Dendritic cell treated with granulocyte-macrophage colony-stimulating factor and Interleukin-4, amounts not matched to agents 40 ng/mL and 50 ng/mL, for 4 days (primary cell): ENCODE data around the gene DMBX1.

Source experiments
- H3K27ac Mint-ChIP-seq: one replicate; pipeline ENCODE4 v1.8.0; 2022; ENCODE audit warnings: mild to moderate bottlenecking, mixed read lengths
- H3K27me3 Mint-ChIP-seq: one replicate; pipeline ENCODE4 v1.8.0; 2022; ENCODE audit warnings: mild to moderate bottlenecking, mixed read lengths
- H3K36me3 Mint-ChIP-seq: one replicate; pipeline ENCODE4 v1.8.0; 2022; ENCODE audit warnings: low read depth, mixed read lengths
- H3K4me1 Mint-ChIP-seq: one replicate; pipeline ENCODE4 v1.8.0; 2022; ENCODE audit warnings: low read depth, mixed read lengths
- H3K4me3 Mint-ChIP-seq: one replicate; pipeline ENCODE4 v1.8.0; 2022; ENCODE audit warnings: mild to moderate bottlenecking, moderate library complexity, mixed read lengths
- H3K9me3 Mint-ChIP-seq: one replicate; pipeline ENCODE4 v1.8.0; 2022; ENCODE audit warnings: mixed read lengths
- intact Hi-C: fragments of 100-400 bp; cut with micrococcal nuclease; formaldehyde crosslinking; loops from one replicate; pipeline ENCODE4 v1.15.0; 2022

DMBX1 gene

DNA sequence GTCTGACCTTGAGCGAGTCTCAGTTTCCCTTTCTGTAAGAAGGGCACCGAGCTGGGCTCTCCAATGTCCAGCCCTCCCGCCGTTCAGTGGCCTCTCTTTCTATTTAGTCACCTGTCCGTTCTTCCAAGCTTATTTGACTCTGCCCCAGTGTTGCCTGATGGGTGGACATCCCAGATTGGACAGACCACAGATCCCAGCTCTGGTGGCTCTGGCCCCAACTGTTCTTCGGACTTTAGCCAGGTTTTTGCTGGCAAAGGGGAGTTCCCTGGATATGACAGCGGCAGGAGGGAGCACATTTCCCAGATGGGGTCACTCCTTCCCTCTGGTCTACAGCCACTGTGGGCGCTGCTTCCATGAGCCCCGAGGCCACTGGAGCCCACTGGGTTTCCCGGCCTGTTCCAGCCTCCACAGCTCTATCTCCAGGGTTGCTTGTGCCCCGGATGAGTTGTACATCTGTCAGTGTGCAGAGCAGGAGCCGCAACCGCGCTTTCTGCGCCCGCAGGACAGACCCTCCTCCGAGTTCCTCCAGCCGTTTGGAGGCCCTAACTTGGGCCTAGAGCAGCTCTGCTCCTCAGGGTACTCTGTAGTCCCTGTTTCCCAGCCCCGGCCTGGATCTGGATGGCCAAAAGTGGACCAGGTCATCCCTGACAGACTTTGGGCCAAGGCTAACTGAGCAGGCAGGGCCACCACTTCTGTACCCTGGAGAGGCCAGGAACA lies 3.8 kb downstream of the DMBX1 start:
- no peak overlapping the region for H3K4me3 Mint-ChIP-seq
- H3K9me3 Mint-ChIP-seq: no peaks in the 10 kb centered on the region
- peaks cover 84% of the 10 kb centered on the region for H3K27me3 Mint-ChIP-seq
- no peak overlapping the region for H3K27ac Mint-ChIP-seq
- intact Hi-C loops: no loop called here
- H3K4me1 Mint-ChIP-seq: peaks cover 41% of the 10 kb centered on the region
- H3K36me3 Mint-ChIP-seq: no peaks in the 10 kb centered on the region

DNA sequence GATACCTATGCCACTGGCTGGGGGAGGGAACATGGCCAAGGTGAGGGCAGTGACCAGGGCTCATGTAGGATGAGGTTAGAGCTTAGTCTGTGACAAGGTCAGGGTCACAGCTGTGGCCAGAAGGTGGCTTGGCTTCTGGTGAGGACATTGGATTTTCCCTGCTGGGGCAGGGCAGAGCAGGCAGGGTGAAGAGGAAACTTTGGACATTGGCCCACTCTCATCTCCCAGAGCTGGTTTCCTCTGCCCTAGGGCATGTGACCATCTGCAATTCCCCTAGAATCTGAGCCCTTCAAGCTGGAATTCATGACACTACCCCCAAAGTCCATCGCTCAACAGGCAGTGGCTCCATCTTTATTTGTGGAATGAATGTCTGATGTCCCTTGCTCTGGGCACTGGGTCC lies 5.3 kb downstream of the DMBX1 start:
- Mint-ChIP-seq H3K27me3 (peaks cover 78% of the 10 kb centered on the region), H3K9me3 (no peaks in the 10 kb centered on the region), H3K4me3 (no peak overlapping the region), H3K4me1 (peaks cover 27% of the 10 kb centered on the region), H3K36me3 (no peaks in the 10 kb centered on the region), H3K27ac (no peak overlapping the region)
- intact Hi-C loops: no loop called here

DNA sequence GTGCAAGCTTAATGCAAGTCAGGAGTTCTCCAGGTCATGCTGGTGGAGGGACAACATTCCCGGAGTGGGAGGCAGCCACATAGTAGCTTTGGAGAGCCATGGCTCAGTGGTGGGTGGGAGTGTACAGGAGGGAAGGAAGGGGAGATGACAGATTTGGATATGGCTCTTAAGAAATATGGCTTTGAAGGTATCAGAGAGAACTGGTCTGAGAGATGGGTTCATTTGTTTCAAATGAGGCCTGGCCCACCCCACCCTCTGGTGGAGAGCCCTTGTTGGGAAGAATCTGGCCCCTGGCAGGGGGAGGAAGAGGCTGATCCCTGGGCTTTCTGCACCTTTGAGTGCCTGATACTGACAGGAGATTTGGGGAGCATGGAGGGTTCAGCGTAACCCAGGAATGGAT lies 6.1 kb downstream of the DMBX1 start:
- no peak overlapping the region for H3K27ac Mint-ChIP-seq
- peaks cover 73% of the 10 kb centered on the region for H3K27me3 Mint-ChIP-seq
- peaks cover 20% of the 10 kb centered on the region for H3K4me1 Mint-ChIP-seq
- intact Hi-C loops: no loop called here
- no peaks in the 10 kb centered on the region for H3K36me3 Mint-ChIP-seq
- H3K9me3 Mint-ChIP-seq: no peaks in the 10 kb centered on the region
- no peak overlapping the region for H3K4me3 Mint-ChIP-seq

DNA sequence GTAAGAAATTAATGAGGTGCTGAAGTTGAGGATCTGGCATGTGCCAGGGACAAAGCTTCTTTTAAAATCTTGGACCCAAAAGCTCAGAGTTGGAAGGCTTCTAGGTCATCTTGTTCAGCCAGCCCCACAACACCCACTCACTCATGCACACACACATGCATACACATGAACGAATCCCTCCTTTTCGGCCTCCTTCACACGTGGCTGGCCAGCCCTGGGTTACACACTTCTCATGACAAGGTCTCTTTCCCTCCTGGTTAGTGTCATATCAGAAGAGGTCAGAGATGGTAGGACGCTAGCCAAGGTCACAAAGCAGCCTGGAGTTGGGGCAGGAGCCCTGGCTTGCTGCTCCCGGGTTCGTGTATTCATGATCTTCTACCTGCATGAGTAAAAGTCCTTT lies 6.9 kb downstream of the DMBX1 start:
- H3K36me3 Mint-ChIP-seq: no peaks in the 10 kb centered on the region
- H3K27me3 Mint-ChIP-seq: peaks cover 73% of the 10 kb centered on the region
- no peaks in the 10 kb centered on the region for H3K9me3 Mint-ChIP-seq
- peaks cover 18% of the 10 kb centered on the region for H3K4me1 Mint-ChIP-seq
- intact Hi-C loops: no loop called here
- no peak overlapping the region for H3K27ac Mint-ChIP-seq
- no peak overlapping the region for H3K4me3 Mint-ChIP-seq

DNA sequence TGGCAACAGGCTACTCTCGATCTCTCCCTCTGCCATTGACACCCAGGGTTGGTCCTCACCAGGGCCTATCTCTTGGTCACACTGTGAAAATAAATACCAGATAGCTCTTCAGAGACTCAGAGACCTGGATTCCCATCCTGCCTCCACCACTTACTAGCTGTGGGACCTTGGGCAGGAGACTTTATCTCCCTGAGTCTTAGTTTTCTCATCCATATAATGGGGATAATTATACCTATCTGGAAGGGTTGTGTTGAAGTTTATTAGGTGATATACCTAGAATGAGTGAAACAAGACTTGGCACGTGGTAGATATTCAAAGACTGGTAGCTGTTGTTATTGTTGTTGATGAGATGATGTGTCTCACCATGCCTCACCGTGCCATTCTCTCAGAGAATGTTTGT lies 7.4 kb downstream of the DMBX1 start:
- intact Hi-C loops: no loop called here
- peaks cover 13% of the 10 kb centered on the region for H3K4me1 Mint-ChIP-seq
- H3K27ac Mint-ChIP-seq: no peak overlapping the region
- H3K36me3 Mint-ChIP-seq: no peaks in the 10 kb centered on the region
- no peaks in the 10 kb centered on the region for H3K9me3 Mint-ChIP-seq
- peaks cover 68% of the 10 kb centered on the region for H3K27me3 Mint-ChIP-seq
- no peak overlapping the region for H3K4me3 Mint-ChIP-seq

DNA sequence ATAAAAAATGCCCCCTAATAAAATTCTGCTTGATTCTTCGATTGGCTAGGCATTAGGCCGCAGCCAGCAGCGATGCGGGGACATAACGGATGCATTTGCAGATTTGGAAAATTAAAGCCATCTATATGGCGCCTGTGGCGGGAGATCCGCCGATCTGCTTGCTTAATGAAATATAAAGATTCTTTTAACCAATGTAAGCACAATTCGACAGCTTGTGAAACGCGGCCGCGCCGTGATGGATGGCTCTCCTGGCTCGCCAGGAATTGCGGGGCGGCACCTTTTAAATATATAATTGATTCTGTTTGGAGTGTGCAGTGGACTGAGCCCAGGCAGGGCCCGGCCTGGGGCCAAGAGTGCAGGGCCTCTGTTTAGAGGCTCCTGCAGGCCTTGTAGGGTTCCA lies 8.0 kb downstream of the DMBX1 start:
- intact Hi-C loops: no loop called here
- Mint-ChIP-seq H3K27ac (no peak overlapping the region), H3K9me3 (no peaks in the 10 kb centered on the region), H3K36me3 (no peaks in the 10 kb centered on the region), H3K27me3 (peaks cover 68% of the 10 kb centered on the region), H3K4me1 (peaks cover 7% of the 10 kb centered on the region), H3K4me3 (no peak overlapping the region)

DNA sequence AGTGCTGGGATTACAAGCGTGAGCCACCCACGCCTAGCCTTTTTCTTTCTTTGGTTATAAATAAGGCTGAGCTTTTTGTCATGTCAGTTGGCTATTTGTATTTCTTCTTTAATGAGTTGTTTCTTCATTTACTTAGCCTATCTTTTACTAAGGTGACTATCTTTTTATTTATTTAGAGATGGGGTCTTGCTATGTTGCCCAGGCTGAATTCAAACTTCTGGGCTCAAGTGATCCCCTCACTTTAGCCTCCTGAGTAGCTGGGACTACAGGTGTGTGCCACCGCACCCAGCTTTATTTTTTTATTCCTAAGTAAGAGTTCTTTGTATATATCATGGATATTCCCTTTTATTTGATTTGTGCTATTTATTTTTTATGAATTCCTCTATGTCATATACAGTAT lies 11.9 kb downstream of the DMBX1 start:
- H3K4me3 Mint-ChIP-seq: no peak overlapping the region
- no peaks in the 10 kb centered on the region for H3K4me1 Mint-ChIP-seq
- intact Hi-C loops: no loop called here
- peaks cover 44% of the 10 kb centered on the region for H3K27me3 Mint-ChIP-seq
- H3K36me3 Mint-ChIP-seq: no peaks in the 10 kb centered on the region
- no peaks in the 10 kb centered on the region for H3K9me3 Mint-ChIP-seq
- H3K27ac Mint-ChIP-seq: no peak overlapping the region

DNA sequence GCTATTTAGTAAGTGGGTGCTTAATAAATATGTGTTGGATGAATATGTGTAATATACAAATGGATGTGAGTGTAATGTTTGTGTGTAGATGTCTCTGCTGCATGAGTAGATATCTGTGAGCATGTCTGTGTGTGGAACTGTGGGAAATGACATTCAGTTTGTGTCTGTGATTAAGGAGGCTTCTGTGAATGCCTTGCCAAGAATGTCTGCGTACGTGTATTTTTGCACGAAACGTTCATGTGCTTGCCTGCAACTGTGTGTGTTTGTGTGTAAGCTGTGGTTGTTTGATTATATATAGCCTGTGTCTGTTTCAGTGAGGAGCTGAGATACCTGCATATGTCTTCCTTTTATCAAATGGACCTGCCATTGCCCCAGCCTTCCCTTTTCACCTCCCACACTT lies 13.8 kb downstream of the DMBX1 start:
- Mint-ChIP-seq H3K9me3 (no peaks in the 10 kb centered on the region), H3K27me3 (peaks cover 45% of the 10 kb centered on the region), H3K4me1 (no peaks in the 10 kb centered on the region), H3K27ac (no peak overlapping the region), H3K4me3 (no peak overlapping the region), H3K36me3 (no peaks in the 10 kb centered on the region)
- intact Hi-C loops: no loop called here

DNA sequence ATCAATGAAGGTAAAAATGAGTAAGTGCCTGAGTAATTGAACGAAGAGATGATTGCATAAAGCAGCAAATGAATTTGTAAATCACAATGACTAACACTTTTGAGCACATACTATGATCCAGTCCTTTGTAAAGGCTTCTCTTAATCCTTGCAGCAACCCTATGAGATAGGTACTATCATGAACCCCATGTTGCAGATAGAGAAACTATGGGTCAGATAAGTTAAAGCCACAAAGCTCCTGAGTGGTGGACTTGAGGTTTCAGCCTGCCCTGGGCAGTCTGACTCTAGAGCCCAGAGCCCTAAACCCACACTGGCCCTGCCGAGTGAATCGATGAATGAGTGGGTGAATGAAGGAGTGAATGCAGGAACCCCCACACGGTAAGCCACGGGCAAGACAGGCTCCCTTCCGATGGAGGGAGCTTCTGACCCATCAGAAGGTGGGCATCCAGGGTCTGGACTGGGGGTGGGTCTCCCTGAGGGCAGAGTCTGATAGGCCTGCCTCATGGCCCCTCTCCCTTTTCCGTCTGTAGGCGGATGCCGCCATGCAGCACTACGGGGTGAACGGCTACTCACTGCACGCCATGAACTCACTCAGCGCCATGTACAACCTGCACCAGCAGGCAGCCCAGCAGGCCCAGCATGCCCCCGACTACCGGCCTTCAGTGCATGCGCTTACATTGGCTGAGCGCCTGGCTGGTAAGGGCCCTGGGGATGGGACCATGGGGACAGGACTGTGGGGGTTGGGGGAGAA lies 17.0 kb downstream of the DMBX1 start:
- Mint-ChIP-seq H3K4me1 (no peaks in the 10 kb centered on the region), H3K36me3 (no peaks in the 10 kb centered on the region), H3K4me3 (no peak overlapping the region), H3K9me3 (no peaks in the 10 kb centered on the region), H3K27me3 (peaks cover 26% of the 10 kb centered on the region), H3K27ac (no peak overlapping the region)
- intact Hi-C loops: no loop called here

DNA sequence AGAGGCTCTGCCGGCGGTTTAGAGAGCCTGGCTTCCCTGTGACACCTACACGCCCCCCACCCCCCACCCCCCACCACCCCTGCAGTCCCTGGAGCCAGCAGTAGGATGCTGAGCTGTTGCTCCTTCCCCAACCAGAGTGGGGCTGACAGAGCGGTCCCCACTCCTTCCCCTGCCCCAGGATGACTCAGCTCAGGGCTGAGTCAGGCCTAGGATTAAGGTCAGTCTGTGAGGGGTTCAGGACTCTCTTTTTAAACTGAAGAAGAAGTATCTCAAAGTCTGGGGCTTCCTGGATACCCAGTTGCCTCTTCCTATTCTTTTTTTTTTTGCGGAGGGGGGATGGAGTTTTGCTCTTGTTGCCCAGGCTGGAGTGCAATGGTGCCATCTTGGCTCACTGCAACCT lies 19.1 kb downstream of the DMBX1 start:
- intact Hi-C loops: no loop called here
- no peak overlapping the region for H3K27ac Mint-ChIP-seq
- no peak overlapping the region for H3K4me3 Mint-ChIP-seq
- no peaks in the 10 kb centered on the region for H3K9me3 Mint-ChIP-seq
- no peaks in the 10 kb centered on the region for H3K4me1 Mint-ChIP-seq
- H3K27me3 Mint-ChIP-seq: peaks cover 22% of the 10 kb centered on the region
- no peaks in the 10 kb centered on the region for H3K36me3 Mint-ChIP-seq

DNA sequence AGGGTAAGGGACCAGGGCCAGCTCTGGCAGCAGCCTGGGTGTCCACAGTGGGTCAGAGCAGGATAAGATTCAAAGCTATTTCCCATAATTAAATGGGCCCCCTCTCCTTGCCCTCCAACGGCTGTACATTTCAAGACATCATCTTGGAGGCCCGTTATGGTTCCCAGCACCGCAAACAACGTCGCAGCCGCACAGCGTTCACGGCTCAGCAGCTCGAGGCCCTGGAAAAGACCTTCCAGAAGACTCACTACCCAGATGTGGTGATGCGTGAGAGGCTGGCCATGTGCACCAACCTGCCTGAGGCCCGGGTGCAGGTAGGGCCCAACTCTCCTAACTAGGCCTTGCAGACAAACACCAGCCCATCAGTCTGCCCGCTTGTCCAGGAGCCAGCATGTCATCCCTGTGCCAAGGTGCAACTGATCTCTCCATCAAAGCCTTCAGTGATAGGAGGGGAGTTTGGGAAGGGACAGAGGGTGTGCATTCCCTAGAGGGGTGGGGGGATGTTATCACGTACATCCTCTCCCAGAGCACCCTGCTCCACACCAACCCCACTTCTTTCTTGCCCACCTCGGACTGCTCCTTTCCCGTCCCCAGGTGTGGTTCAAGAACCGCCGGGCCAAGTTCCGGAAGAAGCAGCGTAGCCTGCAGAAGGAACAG lies 20.8 kb downstream of the DMBX1 start:
- H3K36me3 Mint-ChIP-seq: no peaks in the 10 kb centered on the region
- no peak overlapping the region for H3K27ac Mint-ChIP-seq
- no peaks in the 10 kb centered on the region for H3K4me1 Mint-ChIP-seq
- no peak overlapping the region for H3K4me3 Mint-ChIP-seq
- no peaks in the 10 kb centered on the region for H3K9me3 Mint-ChIP-seq
- H3K27me3 Mint-ChIP-seq: peaks cover 25% of the 10 kb centered on the region
- intact Hi-C loops: no loop called here

DNA sequence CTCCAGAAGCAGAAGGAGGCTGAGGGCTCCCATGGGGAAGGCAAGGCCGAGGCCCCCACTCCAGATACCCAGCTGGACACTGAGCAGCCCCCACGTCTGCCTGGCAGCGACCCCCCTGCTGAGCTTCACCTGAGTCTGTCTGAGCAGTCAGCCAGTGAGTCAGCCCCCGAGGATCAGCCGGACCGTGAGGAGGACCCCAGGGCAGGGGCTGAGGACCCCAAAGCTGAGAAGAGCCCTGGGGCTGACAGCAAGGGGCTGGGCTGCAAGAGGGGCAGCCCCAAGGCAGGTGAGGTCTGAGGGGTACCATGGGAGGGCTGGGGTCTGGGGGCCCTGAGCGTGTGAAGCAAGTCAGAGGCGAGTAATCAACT lies 21.3 kb downstream of the DMBX1 start:
- no peak overlapping the region for H3K4me3 Mint-ChIP-seq
- no peaks in the 10 kb centered on the region for H3K9me3 Mint-ChIP-seq
- H3K27ac Mint-ChIP-seq: no peak overlapping the region
- H3K36me3 Mint-ChIP-seq: no peaks in the 10 kb centered on the region
- no peaks in the 10 kb centered on the region for H3K4me1 Mint-ChIP-seq
- intact Hi-C loops: no loop called here
- peaks cover 30% of the 10 kb centered on the region for H3K27me3 Mint-ChIP-seq

DNA sequence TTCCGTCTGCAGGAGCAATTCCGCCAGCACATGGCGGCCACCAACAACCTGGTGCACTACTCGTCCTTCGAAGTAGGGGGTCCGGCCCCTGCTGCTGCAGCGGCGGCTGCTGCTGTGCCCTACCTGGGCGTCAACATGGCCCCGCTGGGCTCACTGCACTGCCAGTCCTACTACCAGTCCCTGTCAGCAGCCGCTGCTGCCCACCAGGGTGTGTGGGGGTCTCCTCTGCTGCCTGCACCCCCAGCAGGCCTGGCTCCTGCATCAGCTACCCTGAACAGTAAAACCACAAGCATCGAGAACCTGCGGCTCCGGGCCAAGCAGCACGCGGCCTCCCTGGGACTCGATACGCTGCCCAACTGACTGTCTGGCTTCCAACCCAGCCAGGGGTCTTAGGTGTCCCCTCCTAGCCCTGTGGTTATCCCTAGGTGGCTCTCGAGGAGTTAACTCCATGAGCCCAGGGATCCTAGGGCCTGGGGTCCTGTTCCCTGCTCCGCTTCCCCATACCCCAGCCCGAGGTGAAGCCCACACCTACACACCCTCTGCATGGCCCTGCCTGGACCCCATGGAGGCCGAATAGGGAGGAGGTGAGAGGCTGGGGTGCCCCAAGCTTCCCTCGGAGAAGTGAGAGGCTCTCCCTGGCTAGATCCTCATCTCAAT lies 22.6 kb downstream of the DMBX1 start:
- H3K27ac Mint-ChIP-seq: no peak overlapping the region
- no peaks in the 10 kb centered on the region for H3K4me1 Mint-ChIP-seq
- intact Hi-C loops: no loop called here
- no peaks in the 10 kb centered on the region for H3K36me3 Mint-ChIP-seq
- no peak overlapping the region for H3K4me3 Mint-ChIP-seq
- peaks cover 39% of the 10 kb centered on the region for H3K27me3 Mint-ChIP-seq
- no peaks in the 10 kb centered on the region for H3K9me3 Mint-ChIP-seq

DNA sequence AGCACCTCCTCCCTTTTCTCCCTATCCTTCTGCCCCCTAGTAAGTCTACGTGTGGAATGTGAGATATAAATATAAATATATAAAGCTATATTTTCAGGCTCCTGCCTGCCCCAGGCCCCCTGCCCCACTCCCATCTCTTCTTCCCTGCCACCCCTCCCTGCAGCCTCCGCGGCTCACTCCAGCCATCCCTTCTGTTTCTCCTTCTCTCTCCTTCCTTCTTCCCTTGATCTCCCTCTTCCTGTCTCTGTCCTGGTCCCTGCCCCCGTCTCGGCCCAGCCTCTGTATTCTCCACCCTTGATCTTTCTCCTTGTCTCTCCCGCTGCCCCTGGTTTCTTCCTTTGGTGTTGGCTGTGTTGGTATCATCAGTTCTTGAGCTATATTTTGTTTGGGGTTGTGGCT lies 23.2 kb downstream of the DMBX1 start:
- Mint-ChIP-seq H3K27ac (no peak overlapping the region), H3K9me3 (no peaks in the 10 kb centered on the region), H3K4me3 (no peak overlapping the region), H3K27me3 (peaks cover 44% of the 10 kb centered on the region), H3K36me3 (no peaks in the 10 kb centered on the region), H3K4me1 (no peaks in the 10 kb centered on the region)
- intact Hi-C loops: no loop called here
